ENCODE measurements around the gene PCDH1.
"Not testable (repeated sequence)": the region's sequence is repeated elsewhere in the genome, so short reads cannot be mapped to it uniquely, and the experiment has no call there.

The PCDH1 gene

DNA sequence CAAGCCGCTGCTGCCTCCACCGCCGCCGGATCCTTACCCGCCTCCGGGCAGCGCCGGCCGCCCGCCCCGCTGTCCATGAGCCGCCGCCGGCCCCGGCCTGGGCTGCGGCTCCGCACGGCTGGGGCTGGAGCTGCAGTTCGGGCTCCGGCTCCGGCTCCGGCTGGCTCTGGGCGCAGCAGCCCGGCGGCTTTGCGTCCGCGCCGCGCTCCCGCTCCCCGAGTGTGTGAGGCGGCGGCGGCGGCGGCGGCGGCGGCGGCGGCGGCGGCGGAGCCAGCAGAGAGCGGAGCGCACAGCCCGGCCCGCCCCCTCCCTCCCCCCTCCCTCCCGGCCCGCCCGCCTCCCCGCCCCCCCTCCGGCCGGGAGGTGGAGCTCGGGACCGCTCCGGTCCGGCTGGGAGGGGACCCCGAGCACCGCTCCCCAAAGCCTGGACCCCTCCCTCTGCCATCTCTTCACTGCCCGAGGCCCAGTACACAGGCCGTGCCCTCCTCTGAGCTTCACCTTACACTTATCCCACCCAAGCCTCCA, at the start of gene PCDH1:
Gene PCDH1 (minus strand): TSS at position 225 of the 525 bp plus-strand sequence. CDS start 148 bp downstream, at position 77.
- DNase-seq (ENCODE audit: low spot score), result peak; percentile 78

DNA sequence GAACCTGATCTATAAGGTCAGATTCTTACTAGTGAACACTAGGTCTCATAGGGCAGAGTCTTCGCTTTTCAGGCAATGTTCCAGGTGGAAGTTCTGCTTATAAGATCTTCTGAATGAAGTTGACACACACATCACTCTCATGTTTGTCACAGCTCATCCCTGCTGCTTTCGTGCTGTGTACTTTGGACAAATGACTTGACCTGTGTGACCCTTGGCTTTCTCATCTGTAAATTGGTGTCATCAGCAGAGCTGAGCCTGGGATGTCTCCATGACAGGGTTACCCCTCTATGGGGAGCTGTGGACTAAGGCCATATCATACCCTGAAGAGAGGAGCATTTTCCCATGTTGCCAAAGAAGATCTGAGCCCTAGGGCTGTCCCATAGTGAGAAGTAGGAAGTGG, 48.2 kb upstream of the PCDH1 start:
- DNase-seq (ENCODE audit: low spot score), result no peak

DNA sequence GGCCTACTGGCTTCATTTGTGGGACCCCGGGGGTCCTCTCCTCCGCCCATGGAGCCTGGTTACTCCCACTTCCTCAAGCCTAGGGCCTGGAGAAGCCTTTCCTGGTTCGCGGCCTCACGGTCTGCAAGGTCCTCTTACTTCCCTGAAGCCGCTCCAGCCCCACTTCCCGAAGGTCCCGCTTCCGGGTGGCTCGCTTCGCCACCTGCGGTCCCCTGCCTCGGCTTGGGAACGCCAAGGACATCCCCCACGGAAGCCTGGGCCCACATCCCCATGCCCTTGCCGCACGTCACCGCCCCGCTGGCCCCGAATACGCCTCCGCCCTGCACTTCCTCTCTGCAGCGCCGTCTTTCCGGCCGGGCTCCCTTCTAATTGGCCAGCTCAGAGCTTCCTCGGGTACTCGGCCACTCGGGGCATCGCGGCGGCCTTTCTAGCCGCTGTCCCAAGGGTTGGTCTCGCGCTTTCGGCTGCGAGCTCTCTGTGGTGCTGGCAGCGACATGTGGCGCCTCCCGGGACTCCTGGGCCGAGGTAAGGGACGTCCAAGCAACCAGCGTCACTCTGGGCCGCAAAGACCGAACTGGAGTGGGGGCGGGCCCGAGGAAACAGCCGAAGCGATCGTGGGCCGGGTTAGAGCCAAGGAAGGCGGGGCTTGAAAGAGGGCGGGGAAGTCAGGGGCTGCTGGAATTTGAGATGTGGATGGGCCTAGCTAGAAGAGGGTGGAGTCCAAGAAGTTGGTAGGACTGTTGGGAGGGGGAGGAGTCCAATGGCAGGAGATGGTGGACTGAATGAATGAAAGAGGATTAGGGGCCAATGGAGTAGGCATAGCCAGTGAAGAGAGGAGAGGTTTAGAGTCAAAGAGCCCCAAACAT, 45.5 kb upstream of the PCDH1 start, which contains the start of gene DELE1:
Gene DELE1 (plus strand): TSS at position 424 of the 866 bp plus-strand sequence. CDS start 71 bp downstream, at position 495.
- peak; percentile 95 for DNase-seq (ENCODE audit: low spot score)

- not testable (repeated sequence) for DNase-seq (ENCODE audit: low spot score)
These were observed 44.7 kb upstream of the PCDH1 start for GRCh38 chr5:141922827-141923447.

GRCh38 chr5:141920771-141921170, 42.6 kb upstream of the PCDH1 start:
- DNase-seq (ENCODE audit: low spot score), result no peak

GRCh38 chr5:141919218-141920119, 41.3 kb upstream of the PCDH1 start:
- DNase-seq (ENCODE audit: low spot score), result no peak

DNA sequence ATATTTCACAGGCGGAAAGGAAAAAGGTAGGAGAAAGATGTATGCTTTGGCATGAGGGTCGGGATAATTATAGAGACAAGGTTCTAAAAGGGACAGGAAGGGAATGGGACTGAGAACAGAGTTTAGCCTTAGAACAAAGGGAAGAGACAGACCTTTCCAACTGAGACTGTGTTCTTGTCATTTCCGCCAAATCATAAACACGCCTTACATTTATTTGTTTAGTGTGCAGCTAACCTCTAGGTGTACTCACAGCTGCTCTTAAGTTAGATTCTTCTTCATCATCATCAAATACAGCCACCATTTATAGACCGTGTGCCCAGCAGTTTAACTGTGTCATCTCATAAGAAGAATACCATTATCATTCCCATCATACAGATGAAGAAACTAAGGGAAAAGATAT, 39.5 kb upstream of the PCDH1 start:
- no peak for DNase-seq (ENCODE audit: low spot score)

DNA sequence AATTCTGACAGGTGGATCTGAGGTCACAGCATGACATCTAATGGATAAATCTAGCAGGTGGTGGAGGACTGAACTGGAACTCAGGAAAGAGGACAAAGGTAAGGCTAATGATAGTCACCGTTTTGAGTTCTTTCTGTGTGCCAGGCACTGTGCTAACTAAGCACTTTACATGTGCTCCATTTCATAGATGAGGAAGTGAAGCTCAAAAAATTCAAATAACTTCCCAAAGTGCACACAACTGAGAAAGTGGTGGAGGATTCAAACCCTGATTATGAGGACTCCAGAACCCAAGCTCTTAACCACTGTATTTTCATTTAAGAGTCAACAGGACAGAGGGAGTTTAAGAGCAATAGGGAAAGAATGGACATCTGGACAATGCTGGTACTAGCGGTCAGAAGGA, 38.3 kb upstream of the PCDH1 start:
- no peak for DNase-seq (ENCODE audit: low spot score)

DNA sequence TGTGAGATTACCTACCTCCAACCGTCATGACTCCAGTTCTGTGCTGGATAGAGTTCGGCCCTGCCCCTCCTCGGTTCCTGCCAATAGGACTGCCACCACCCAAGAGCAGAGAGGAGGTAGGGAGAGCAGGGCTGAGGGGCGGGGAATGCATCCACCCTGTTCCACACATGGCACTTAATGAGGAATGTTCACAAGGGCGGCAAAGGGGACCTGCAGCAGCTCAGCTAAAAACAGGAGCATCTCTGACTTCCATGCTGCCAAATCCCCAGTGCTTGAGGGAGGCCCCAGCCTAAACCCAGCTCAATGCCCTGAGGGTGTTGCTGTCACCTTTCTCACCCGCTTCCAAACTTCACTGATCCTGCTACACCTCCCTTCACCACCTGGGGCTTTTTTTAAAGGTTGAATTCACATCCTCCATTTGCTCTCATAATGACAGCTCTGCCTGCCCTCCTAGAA, 37.7 kb upstream of the PCDH1 start:
- no peak for DNase-seq (ENCODE audit: low spot score)

DNA sequence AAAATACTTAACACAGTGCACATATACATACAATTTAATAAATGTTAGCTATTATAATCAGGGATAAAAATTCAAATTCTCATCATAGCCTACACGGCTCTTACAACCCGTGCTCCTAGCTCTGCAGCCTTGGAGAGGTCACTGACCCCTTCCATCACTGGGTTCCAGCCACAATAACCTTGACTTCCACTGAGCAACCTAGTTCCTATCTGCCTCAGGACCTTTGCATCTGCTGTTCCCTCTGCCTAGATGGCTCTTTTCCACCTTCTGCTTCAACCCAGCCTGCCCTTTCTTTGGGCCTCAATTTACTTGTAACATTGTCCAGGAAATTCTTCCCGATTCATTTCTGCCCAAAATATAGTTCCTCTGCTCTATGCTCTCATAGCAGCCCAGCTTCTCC, 36.6 kb upstream of the PCDH1 start:
- DNase-seq (ENCODE audit: low spot score), result no peak

- peak; percentile 20 for DNase-seq (ENCODE audit: low spot score)
These were observed 36.1 kb upstream of the PCDH1 start for GRCh38 chr5:141914199-141914743.

GRCh38 chr5:141913560-141914198, 35.5 kb upstream of the PCDH1 start:
- peak; percentile 31 for DNase-seq (ENCODE audit: low spot score)

- DNase-seq (ENCODE audit: low spot score), result no peak
These were observed 32.1 kb upstream of the PCDH1 start for GRCh38 chr5:141910271-141910673.

DNA sequence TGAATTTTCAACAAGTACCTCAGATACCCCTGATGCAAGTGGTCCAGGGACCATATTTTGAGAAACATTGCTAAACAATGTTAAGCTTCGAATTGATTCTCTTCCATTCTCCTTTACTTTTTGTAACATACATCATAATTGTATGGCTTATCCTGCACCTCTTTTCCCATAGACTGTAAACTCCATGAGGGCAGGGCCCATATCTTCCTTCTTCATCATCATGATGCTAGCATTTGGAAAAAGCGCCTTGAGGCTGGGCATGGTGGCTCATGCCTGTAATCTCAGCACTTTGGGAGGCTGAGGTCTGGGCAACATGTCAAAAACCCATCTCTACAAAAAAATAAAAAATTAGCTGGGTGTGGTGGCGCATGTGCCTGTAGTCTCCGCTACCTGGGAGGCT, 31.0 kb upstream of the PCDH1 start:
- DNase-seq (ENCODE audit: low spot score), result no peak

DNA sequence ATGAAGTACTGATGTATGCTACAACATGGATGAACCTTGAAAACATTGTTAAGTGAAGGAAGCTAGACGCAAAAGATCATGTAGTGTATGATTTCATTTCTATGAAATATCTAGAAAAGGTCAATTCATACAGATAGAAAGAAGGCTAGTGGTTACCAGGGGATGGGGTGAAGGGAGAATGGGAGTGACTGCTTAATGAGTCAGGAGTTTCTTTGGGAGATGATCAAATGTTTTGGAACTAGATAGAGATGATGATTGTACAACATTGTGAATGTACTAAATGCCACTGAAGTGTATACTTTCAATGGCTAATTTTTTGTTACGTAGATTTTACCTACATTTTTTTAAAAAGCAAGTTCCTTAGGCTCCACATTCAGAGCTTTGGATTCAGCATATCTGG, 30.6 kb upstream of the PCDH1 start:
- DNase-seq (ENCODE audit: low spot score), result no peak

DNA sequence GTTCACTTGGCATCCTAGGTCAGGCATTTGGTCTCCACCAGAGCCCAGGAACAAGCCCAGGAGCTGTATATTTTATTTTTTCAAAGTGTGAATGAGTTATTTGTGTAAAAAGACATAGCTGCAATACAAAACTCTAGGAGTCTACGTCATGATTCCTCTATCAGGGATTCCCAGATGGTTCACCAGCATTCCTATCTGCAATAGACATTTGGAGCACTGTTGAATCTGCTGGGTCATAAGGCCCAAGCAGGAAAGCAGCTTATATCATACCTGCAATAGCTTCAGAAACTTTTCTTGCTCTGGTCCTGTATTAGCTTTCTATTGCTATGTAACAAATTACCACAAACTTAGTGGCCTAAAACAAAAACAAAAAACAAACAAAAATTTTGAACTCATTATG, 28.8 kb upstream of the PCDH1 start:
- DNase-seq (ENCODE audit: low spot score), result no peak

GRCh38 chr5:141906517-141906916, 28.3 kb upstream of the PCDH1 start:
- DNase-seq (ENCODE audit: low spot score), result no peak

DNA sequence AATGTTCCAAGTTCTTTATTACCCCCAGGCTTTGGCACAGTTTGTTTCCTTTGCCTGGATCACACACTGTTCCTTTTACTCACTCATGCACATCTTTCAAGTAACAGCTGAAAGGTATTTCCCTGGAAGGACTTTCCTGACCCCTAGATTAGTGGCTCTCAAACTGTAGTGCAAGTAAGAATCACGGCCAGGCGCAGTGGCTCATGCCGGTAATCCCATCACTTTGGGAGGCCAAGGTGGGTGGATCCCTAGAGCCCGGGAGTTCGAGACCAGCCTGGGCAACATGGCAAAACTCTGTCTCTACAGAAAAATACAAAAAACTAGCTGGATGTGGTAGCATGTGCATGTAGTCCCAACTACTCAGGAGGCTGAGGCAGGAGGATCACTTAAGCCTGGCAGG, 26.3 kb upstream of the PCDH1 start:
- DNase-seq (ENCODE audit: low spot score), result no peak

GRCh38 chr5:141903261-141903660, 25.1 kb upstream of the PCDH1 start:
- no peak for DNase-seq (ENCODE audit: low spot score)

DNA sequence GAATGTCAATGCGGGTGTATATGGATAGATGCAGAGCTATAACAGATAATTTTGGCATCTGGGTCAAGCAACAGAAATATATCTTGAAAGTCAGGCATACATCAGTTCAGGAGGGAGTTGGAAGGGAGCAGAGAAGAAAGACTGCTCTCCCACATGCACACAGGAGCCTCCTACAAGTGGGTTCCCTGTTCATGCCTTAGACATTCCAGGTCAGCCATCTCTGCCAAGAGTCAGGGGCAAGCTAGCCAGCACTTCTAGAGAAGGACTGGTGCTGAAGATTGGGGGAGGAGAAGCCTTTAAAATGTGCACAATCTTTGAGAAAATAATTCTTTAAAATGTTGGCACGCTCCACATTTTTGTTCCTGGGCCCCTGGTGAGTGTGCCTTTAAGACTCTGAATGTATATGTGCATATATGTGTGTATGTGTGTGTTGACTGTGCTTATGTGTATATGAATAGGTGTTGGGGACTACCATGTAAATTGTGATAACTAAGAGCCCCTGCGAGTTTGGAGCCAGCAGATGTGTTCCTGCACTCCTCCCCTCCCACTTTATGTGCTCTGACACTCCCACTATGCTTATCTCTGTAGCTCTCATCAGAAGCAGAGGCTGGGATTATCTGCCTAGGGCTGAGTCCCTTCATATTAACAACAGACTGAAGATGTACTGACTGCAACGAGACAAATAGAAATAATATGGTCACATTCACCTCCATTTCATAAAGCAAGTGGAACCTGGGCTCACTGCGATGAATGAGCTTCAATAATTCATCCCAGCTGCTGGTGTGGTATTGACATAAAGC, 24.0 kb upstream of the PCDH1 start:
- DNase-seq (ENCODE audit: low spot score), result no peak

Data from cerebellar cortex (tissue), 1 donor.